HepG2 (cell line): ENCODE measurements around the gene TTC6. TPM values are rescaled to one million over a fixed set of nuclear protein-coding genes. Genes with fewer than 3 reads are reported as not detected.
A peak's percentile ranks its signal among the peaks of the same experiment; 100 is the strongest.

Source experiments
- CERS6 ChIP-seq: sonication (generic); formaldehyde crosslinking; IDR thresholded peaks from 2 replicates; pipeline ENCODE4 v1.5.0; 2020; ENCODE audit warnings: missing genetic modification reagents
- KAT7 ChIP-seq: IDR thresholded peaks from 2 replicates; pipeline ENCODE4 v1.6.1; 2018; ENCODE audit warnings: borderline replicate concordance, missing compliant biosample characterization
- KDM6A ChIP-seq: IDR thresholded peaks from 2 replicates; pipeline ENCODE4 v1.6.1; 2016; ENCODE audit warnings: low read depth
- KIAA2018 ChIP-seq: sonication (generic); formaldehyde crosslinking; IDR thresholded peaks from 2 replicates; pipeline ENCODE4 v1.5.0; 2020; ENCODE audit warnings: mild to moderate bottlenecking, missing genetic modification reagents, borderline replicate concordance
- KLF11 ChIP-seq: IDR thresholded peaks from 2 replicates; pipeline ENCODE4 v1.6.1; 2016; ENCODE audit warnings: missing compliant biosample characterization
- MBNL3 ChIP-seq: fragments of 250-450 bp; sonication (Bioruptor Pico); conservative IDR thresholded peaks from 2 replicates; pipeline ENCODE4 v1.8.0; 2022; ENCODE audit warnings: mild to moderate bottlenecking, inconsistent platforms
- MEIS1 ChIP-seq: sonication (generic); formaldehyde crosslinking; IDR thresholded peaks from 2 replicates; pipeline ENCODE4 v1.9.0; 2021; ENCODE audit warnings: mild to moderate bottlenecking, missing genetic modification reagents, moderate library complexity, borderline replicate concordance
- NCOA1 ChIP-seq: sonication (generic); formaldehyde crosslinking; IDR thresholded peaks from 2 replicates; pipeline ENCODE4 v1.9.0; 2021; ENCODE audit warnings: missing genetic modification reagents
- THYN1 ChIP-seq: sonication (generic); formaldehyde crosslinking; IDR thresholded peaks from 2 replicates; pipeline ENCODE4 v1.8.1; 2023; ENCODE audit warnings: low read depth, mild to moderate bottlenecking, moderate library complexity, missing genetic modification reagents, borderline replicate concordance
- U2AF2 ChIP-seq: fragments of 200-400 bp; formaldehyde crosslinking; IDR thresholded peaks from 2 replicates; pipeline ENCODE4 v1.6.1; 2017; ENCODE audit warnings: low read depth, mild to moderate bottlenecking, low read length
- ZNF263 ChIP-seq: sonication (generic); formaldehyde crosslinking; IDR thresholded peaks from 2 replicates; pipeline ENCODE4 v1.4.0; 2020; ENCODE audit warnings: missing genetic modification reagents
- ZNF3 ChIP-seq: IDR thresholded peaks from 2 replicates; pipeline ENCODE4 v1.7.0; 2017; ENCODE audit warnings: inconsistent platforms
- ZNF33B ChIP-seq: sonication (generic); formaldehyde crosslinking; IDR thresholded peaks from 2 replicates; pipeline ENCODE4 v1.5.1; 2020; ENCODE audit warnings: mild to moderate bottlenecking, missing genetic modification reagents
- ZNF639 ChIP-seq: conservative IDR thresholded peaks from 2 replicates; pipeline ENCODE4 v1.6.1; 2018; ENCODE audit warnings: missing genetic modification reagents
- ZNF883 ChIP-seq: sonication (generic); formaldehyde crosslinking; IDR thresholded peaks from 2 replicates; pipeline ENCODE4 v1.5.1; 2020; ENCODE audit warnings: mild to moderate bottlenecking, missing genetic modification reagents; ENCODE audit errors: not compliant biosample characterization
- polyA plus RNA-seq, 8 experiments: library from polyadenylated mRNA; depleted of rRNA in 3 of 8; stranded (reverse) in 7 of 8; unstranded in 1 of 8; fragments of >200 nt; fragmentation: Illumina TruSeq in 4 of 8; extraction: Trizol in 4 of 8; gene quantifications; 2 replicates each; pipeline versions ENCODE4 v1.2.1 to v1.2.3, GENCODE V29; 2011 to 2016; ENCODE audit warnings: low read depth in 4 of 8, missing spikeins in 1 of 8, mixed read lengths in 1 of 8; ENCODE audit not compliant: insufficient read depth in 1 of 8
- total RNA-seq, 5 experiments: library from RNA; depleted of rRNA; stranded (reverse); fragments of >200 nt; fragmentation: Illumina TruSeq; extraction: Trizol; gene quantifications; 2 replicates each; pipeline ENCODE4 v1.2.3, GENCODE V29; 2016; ENCODE audit warnings: low read depth in 1 of 5
- TF ChIP-seq, protein P1 (sequence below): IDR thresholded peaks from 2 replicates; pipeline ENCODE4 v1.6.1; 2016; ENCODE audit warnings: mild to moderate bottlenecking, missing biosample characterization, missing genetic modification reagents
- TF ChIP-seq, protein P2 (sequence below): sonication (generic); formaldehyde crosslinking; IDR thresholded peaks from 2 replicates; pipeline ENCODE4 v1.5.0; 2020; ENCODE audit warnings: missing genetic modification reagents, mild to moderate bottlenecking, borderline replicate concordance

TTC6 gene
- total and polyA plus RNA-seq, 2 of the 13 experiments (the other 11 are each of a cell fraction or from before 2014, with no cell fraction given), result 9.3 to 27.4 TPM

DNA sequence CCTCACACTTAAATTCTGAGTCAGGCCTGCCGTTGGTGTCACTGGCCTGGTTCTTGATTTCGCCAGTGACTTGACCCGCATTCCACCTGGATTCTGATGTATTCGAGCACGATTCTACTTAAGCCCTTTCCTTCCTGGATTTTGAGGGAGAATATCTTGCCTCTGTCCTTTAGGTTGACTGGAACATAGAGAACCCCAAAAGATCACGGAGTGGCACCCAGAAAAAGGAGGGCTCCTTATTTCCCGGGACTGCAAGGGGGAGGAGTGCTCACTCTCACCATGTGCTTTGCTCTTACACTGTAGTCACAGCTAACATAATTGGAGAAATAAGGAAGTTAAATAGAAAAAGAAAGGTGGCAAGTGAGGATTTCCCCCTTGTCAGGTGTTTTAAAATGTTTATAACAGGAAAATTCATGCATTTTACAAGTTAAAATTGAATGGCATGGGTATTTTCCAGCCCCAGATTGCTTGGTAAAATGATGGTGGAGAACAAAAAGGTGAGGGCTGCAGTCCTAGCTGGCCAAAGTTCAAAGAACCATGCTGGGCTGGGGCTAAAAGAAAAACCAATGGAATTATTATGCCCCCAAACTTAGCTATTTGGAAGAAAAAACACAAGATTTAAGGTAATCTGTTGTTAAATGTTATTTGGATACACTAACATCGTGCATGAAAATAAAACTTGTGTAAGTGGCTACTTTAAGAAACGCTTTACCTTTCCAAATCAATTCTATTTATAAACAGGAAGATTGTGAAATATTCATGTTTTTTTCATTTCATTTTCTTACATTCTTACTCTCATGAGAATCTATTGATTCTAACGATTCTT, 9.2 kb upstream of the TTC6 start (continued):
- TF ChIP-seq KIAA2018 (CRISPR knock-in tag) (no peak), ZNF883 (CRISPR knock-in tag) (no peak), ZNF33B (CRISPR knock-in tag) (no peak), MEIS1 (no peak), NCOA1 (CRISPR knock-in tag) (no peak), MBNL3 (peak; percentile 37; the same call in 1 of the 2 replicates), ZNF3 (CRISPR knock-in tag) (no peak), KAT7 (CRISPR knock-in tag) (no peak), THYN1 (no peak), KDM6A (CRISPR knock-in tag) (peak; percentile 67; the same call in 1 of the 2 replicates), U2AF2 (no peak), CERS6 (CRISPR knock-in tag) (no peak), ZNF263 (CRISPR knock-in tag) (peak; percentile 66), KLF11 (CRISPR knock-in tag) (no peak), ZNF639 (CRISPR knock-in tag) (peak; percentile 60; the same call in 1 of the 2 replicates)
- TF ChIP-seq, protein P1, sequence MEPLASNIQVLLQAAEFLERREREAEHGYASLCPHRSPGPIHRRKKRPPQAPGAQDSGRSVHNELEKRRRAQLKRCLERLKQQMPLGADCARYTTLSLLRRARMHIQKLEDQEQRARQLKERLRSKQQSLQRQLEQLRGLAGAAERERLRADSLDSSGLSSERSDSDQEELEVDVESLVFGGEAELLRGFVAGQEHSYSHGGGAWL (CRISPR knock-in tag), result no peak
- TF ChIP-seq, protein P2, sequence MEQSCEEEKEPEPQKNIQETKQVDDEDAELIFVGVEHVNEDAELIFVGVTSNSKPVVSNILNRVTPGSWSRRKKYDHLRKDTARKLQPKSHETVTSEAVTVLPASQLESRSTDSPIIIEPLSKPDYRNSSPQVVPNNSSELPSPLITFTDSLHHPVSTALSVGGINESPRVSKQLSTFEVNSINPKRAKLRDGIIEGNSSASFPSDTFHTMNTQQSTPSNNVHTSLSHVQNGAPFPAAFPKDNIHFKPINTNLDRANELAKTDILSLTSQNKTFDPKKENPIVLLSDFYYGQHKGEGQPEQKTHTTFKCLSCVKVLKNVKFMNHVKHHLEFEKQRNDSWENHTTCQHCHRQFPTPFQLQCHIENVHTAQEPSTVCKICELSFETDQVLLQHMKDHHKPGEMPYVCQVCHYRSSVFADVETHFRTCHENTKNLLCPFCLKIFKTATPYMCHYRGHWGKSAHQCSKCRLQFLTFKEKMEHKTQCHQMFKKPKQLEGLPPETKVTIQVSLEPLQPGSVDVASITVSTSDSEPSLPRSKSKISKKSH (CRISPR knock-in tag), result no peak
